Activated T-cell treated with anti-CD3 and anti-CD28 coated beads for 1 hour (primary cell): Measurements from ENCODE around the gene NEURL1.

Experiments used
- DNase-seq: peaks from one replicate; pipeline ENCODE4 v3.0.0-alpha.2; 2020; ENCODE audit warnings: low read depth

NEURL1 gene

GRCh38 chr10:103493362-103493915 is at the start of gene NEURL1:
Gene NEURL1 (plus strand): TSS chr10:103493705. CDS start chr10:103494388, 683 bp downstream.
- no peak for DNase-seq

- DNase-seq, result no peak
These were observed 49.0 kb upstream of the NEURL1 start for GRCh38 chr10:103444478-103444877.

GRCh38 chr10:103445366-103445765 is 48.1 kb upstream of the NEURL1 start:
- no peak for DNase-seq

GRCh38 chr10:103445767-103446567 is 47.5 kb upstream of the NEURL1 start:
- no peak for DNase-seq

- no peak for DNase-seq
These were observed 46.3 kb upstream of the NEURL1 start for GRCh38 chr10:103447187-103447586.

- no peak for DNase-seq
These were observed 44.8 kb upstream of the NEURL1 start for GRCh38 chr10:103448746-103449145.

GRCh38 chr10:103449208-103450144 is 44.0 kb upstream of the NEURL1 start:
- DNase-seq, result no peak

- DNase-seq, result no peak
These were observed 43.3 kb upstream of the NEURL1 start for GRCh38 chr10:103450201-103450695.

GRCh38 chr10:103451091-103451813 is 42.3 kb upstream of the NEURL1 start:
- DNase-seq, result peak; percentile 34

GRCh38 chr10:103451831-103452505 is 41.5 kb upstream of the NEURL1 start, which contains the start of gene CALHM2:
Gene CALHM2 (minus strand): TSS chr10:103452370. CDS start chr10:103449941, 2,429 bp downstream.
- peak; percentile 56 for DNase-seq

- no peak for DNase-seq
These were observed 40.8 kb upstream of the NEURL1 start for GRCh38 chr10:103452506-103453230.

- no peak for DNase-seq
These were observed 39.5 kb upstream of the NEURL1 start for GRCh38 chr10:103454026-103454425.

GRCh38 chr10:103455235-103455634 is 38.3 kb upstream of the NEURL1 start:
- DNase-seq, result no peak

GRCh38 chr10:103456074-103456660 is 37.3 kb upstream of the NEURL1 start:
- DNase-seq, result no peak

GRCh38 chr10:103457176-103457712 is 36.3 kb upstream of the NEURL1 start:
- DNase-seq, result no peak

GRCh38 chr10:103457896-103458583 is 35.5 kb upstream of the NEURL1 start:
- no peak for DNase-seq

GRCh38 chr10:103458720-103459119 is 34.8 kb upstream of the NEURL1 start, which contains the start of gene CALHM1:
Gene CALHM1 (minus strand): TSS chr10:103458900. CDS start chr10:103458751, 149 bp downstream.
- DNase-seq, result no peak

GRCh38 chr10:103459615-103460014 is 33.9 kb upstream of the NEURL1 start:
- DNase-seq, result no peak

- DNase-seq, result no peak
These were observed 30.0 kb upstream of the NEURL1 start for GRCh38 chr10:103463499-103463898.
